ENCODE measurements around the gene HSPH1. TPM values are rescaled to one million over a fixed set of nuclear protein-coding genes. Genes with fewer than 3 reads are reported as not detected.
A peak's percentile ranks its signal among the peaks of the same experiment; 100 is the strongest.

The HSPH1 gene
- total and polyA plus RNA-seq, 4 donors, result 20.6 to 81.1 (median 40.3) TPM

- no peaks in the 10 kb centered on the region for H3K4me1 ChIP-seq (ENCODE audit: control insufficient read depth in 1 of 2, insufficient read depth in 2 of 2, low read length in 2 of 2)
- H3K27ac ChIP-seq (ENCODE audit: low read depth in 1 of 2, low read length in 2 of 2), result peak overlapping the region; percentile 83 to 87
- H3K4me3 ChIP-seq (ENCODE audit: low read length in 2 of 2), result peak overlapping the region; percentile 90 to 91
- intact Hi-C loops (cut with DNase I), result loop anchor here in 1 of 2 donors (2.0 to 10.0 kb wide), 2 partner anchors 38 to 224 kb away; no protein-coding TSS in a partner anchor
- DNase-seq, result peak; percentile 69 to 88
- H3K36me3 ChIP-seq (ENCODE audit: control insufficient read depth in 1 of 2, insufficient read depth in 2 of 2, low read length in 1 of 2), result no peaks in the 10 kb centered on the region
- peak; percentile 52 for ATAC-seq (ENCODE audit: low FRiP score)
- WGBS, 2 donors, result 0% methylated on average over 29 to 34 of the region's 34 CpGs
- no peaks in the 10 kb centered on the region for H3K27me3 ChIP-seq (ENCODE audit: control insufficient read depth in 1 of 2, insufficient read depth in 2 of 2, low read length in 1 of 2)
- H3K9me3 ChIP-seq (ENCODE audit: control insufficient read depth, low read length), result no peaks in the 10 kb centered on the region
These were observed 38.9 kb upstream of the HSPH1 start for GRCh38 chr13:31200637-31200971.

- Histone ChIP-seq H3K9me3 (ENCODE audit: control insufficient read depth, low read length) (no peaks in the 10 kb centered on the region), H3K27ac (ENCODE audit: low read depth in 1 of 2, low read length in 2 of 2) (peak within 1 kb of the TSS; percentile 83 to 87), H3K36me3 (ENCODE audit: control insufficient read depth in 1 of 2, insufficient read depth in 2 of 2, low read length in 1 of 2) (no peaks in the 10 kb centered on the region), H3K27me3 (ENCODE audit: control insufficient read depth in 1 of 2, insufficient read depth in 2 of 2, low read length in 1 of 2) (no peaks in the 10 kb centered on the region), H3K4me1 (ENCODE audit: control insufficient read depth in 1 of 2, insufficient read depth in 2 of 2, low read length in 2 of 2) (no peaks in the 10 kb centered on the region), H3K4me3 (ENCODE audit: low read length in 2 of 2) (peak within 1 kb of the TSS; percentile 90 to 91)
- WGBS, 2 donors, result 0 to 1% methylated on average over 18 to 126 of the region's 126 CpGs
- DNase-seq, result peak; percentile 84 to 94
- intact Hi-C loops (cut with DNase I), result loop anchor here in 1 of 2 donors (2.0 to 10.0 kb wide), 2 partner anchors 37 to 225 kb away; no protein-coding TSS in a partner anchor
- peak; percentile 95 for ATAC-seq (ENCODE audit: low FRiP score)
These were observed 38.3 kb upstream of the HSPH1 start, which contains the start of gene B3GLCT for GRCh38 chr13:31199849-31200636. Gene B3GLCT (plus strand): TSS chr13:31199975. CDS start chr13:31200085, 110 bp downstream.

GRCh38 chr13:31199527-31199848 is 37.8 kb upstream of the HSPH1 start:
- H3K9me3 ChIP-seq (ENCODE audit: control insufficient read depth, low read length), result no peaks in the 10 kb centered on the region
- intact Hi-C loops (cut with DNase I), result no loop called here
- H3K4me1 ChIP-seq (ENCODE audit: control insufficient read depth in 1 of 2, insufficient read depth in 2 of 2, low read length in 2 of 2), result no peaks in the 10 kb centered on the region
- no peak overlapping the region for H3K27ac ChIP-seq (ENCODE audit: low read depth in 1 of 2, low read length in 2 of 2)
- no peaks in the 10 kb centered on the region for H3K27me3 ChIP-seq (ENCODE audit: control insufficient read depth in 1 of 2, insufficient read depth in 2 of 2, low read length in 1 of 2)
- no peak for ATAC-seq (ENCODE audit: low FRiP score)
- H3K4me3 ChIP-seq (ENCODE audit: low read length in 2 of 2), result peak overlapping the region in 1 of 2 donors; percentile 91
- H3K36me3 ChIP-seq (ENCODE audit: control insufficient read depth in 1 of 2, insufficient read depth in 2 of 2, low read length in 1 of 2), result no peaks in the 10 kb centered on the region
- 11 to 31% methylated on average over 6 to 15 of the region's 15 CpGs for WGBS, 2 donors
- no peak for DNase-seq

- H3K9me3 ChIP-seq (ENCODE audit: control insufficient read depth, low read length), result no peaks in the 10 kb centered on the region
- DNase-seq (no peak), ATAC-seq (ENCODE audit: low FRiP score) (no peak)
- no peak overlapping the region for H3K27ac ChIP-seq (ENCODE audit: low read depth in 1 of 2, low read length in 2 of 2)
- no peaks in the 10 kb centered on the region for H3K4me1 ChIP-seq (ENCODE audit: control insufficient read depth in 1 of 2, insufficient read depth in 2 of 2, low read length in 2 of 2)
- 94 to 95% methylated on average over 3 of the region's 3 CpGs for WGBS, 2 donors
- no peak overlapping the region for H3K4me3 ChIP-seq (ENCODE audit: low read length in 2 of 2)
- intact Hi-C loops (cut with DNase I), result no loop called here
- no peaks in the 10 kb centered on the region for H3K27me3 ChIP-seq (ENCODE audit: control insufficient read depth in 1 of 2, insufficient read depth in 2 of 2, low read length in 1 of 2)
- H3K36me3 ChIP-seq (ENCODE audit: control insufficient read depth in 1 of 2, insufficient read depth in 2 of 2, low read length in 1 of 2), result no peaks in the 10 kb centered on the region
These were observed 36.8 kb upstream of the HSPH1 start for GRCh38 chr13:31198519-31198918.

GRCh38 chr13:31196992-31197391 is 35.3 kb upstream of the HSPH1 start:
- 86 to 94% methylated on average over 6 of the region's 6 CpGs for WGBS, 2 donors
- no peaks in the 10 kb centered on the region for H3K36me3 ChIP-seq (ENCODE audit: control insufficient read depth in 1 of 2, insufficient read depth in 2 of 2, low read length in 1 of 2)
- no peaks in the 10 kb centered on the region for H3K4me1 ChIP-seq (ENCODE audit: control insufficient read depth in 1 of 2, insufficient read depth in 2 of 2, low read length in 2 of 2)
- intact Hi-C loops (cut with DNase I), result no loop called here
- DNase-seq, result no peak
- ATAC-seq (ENCODE audit: low FRiP score), result no peak
- H3K4me3 ChIP-seq (ENCODE audit: low read length in 2 of 2), result no peak overlapping the region
- no peaks in the 10 kb centered on the region for H3K9me3 ChIP-seq (ENCODE audit: control insufficient read depth, low read length)
- H3K27me3 ChIP-seq (ENCODE audit: control insufficient read depth in 1 of 2, insufficient read depth in 2 of 2, low read length in 1 of 2), result no peaks in the 10 kb centered on the region
- H3K27ac ChIP-seq (ENCODE audit: low read depth in 1 of 2, low read length in 2 of 2), result no peak overlapping the region

GRCh38 chr13:31195616-31196015 is 33.9 kb upstream of the HSPH1 start:
- Histone ChIP-seq H3K4me3 (ENCODE audit: low read length in 2 of 2) (no peak overlapping the region), H3K4me1 (ENCODE audit: control insufficient read depth in 1 of 2, insufficient read depth in 2 of 2, low read length in 2 of 2) (no peaks in the 10 kb centered on the region), H3K36me3 (ENCODE audit: control insufficient read depth in 1 of 2, insufficient read depth in 2 of 2, low read length in 1 of 2) (no peaks in the 10 kb centered on the region), H3K27me3 (ENCODE audit: control insufficient read depth in 1 of 2, insufficient read depth in 2 of 2, low read length in 1 of 2) (no peaks in the 10 kb centered on the region), H3K9me3 (ENCODE audit: control insufficient read depth, low read length) (no peaks in the 10 kb centered on the region), H3K27ac (ENCODE audit: low read depth in 1 of 2, low read length in 2 of 2) (no peak overlapping the region)
- WGBS, 2 donors, result 96 to 98% methylated on average over 4 of the region's 4 CpGs
- ATAC-seq (ENCODE audit: low FRiP score) (no peak), DNase-seq (no peak)
- intact Hi-C loops (cut with DNase I), result no loop called here

- ATAC-seq (ENCODE audit: low FRiP score), result no peak
- Histone ChIP-seq H3K4me3 (ENCODE audit: low read length in 2 of 2) (no peak overlapping the region), H3K4me1 (ENCODE audit: control insufficient read depth in 1 of 2, insufficient read depth in 2 of 2, low read length in 2 of 2) (no peaks in the 10 kb centered on the region), H3K36me3 (ENCODE audit: control insufficient read depth in 1 of 2, insufficient read depth in 2 of 2, low read length in 1 of 2) (no peaks in the 10 kb centered on the region), H3K27me3 (ENCODE audit: control insufficient read depth in 1 of 2, insufficient read depth in 2 of 2, low read length in 1 of 2) (no peaks in the 10 kb centered on the region), H3K27ac (ENCODE audit: low read depth in 1 of 2, low read length in 2 of 2) (no peak overlapping the region), H3K9me3 (ENCODE audit: control insufficient read depth, low read length) (no peaks in the 10 kb centered on the region)
- WGBS, 2 donors, result 84 to 86% methylated on average over 6 of the region's 6 CpGs
- DNase-seq, result no peak
- intact Hi-C loops (cut with DNase I), result no loop called here
These were observed 30.6 kb upstream of the HSPH1 start for GRCh38 chr13:31192306-31192705.

- DNase-seq, result no peak
- no peak for ATAC-seq (ENCODE audit: low FRiP score)
- Histone ChIP-seq H3K27me3 (ENCODE audit: control insufficient read depth in 1 of 2, insufficient read depth in 2 of 2, low read length in 1 of 2) (no peaks in the 10 kb centered on the region), H3K36me3 (ENCODE audit: control insufficient read depth in 1 of 2, insufficient read depth in 2 of 2, low read length in 1 of 2) (no peaks in the 10 kb centered on the region), H3K4me1 (ENCODE audit: control insufficient read depth in 1 of 2, insufficient read depth in 2 of 2, low read length in 2 of 2) (no peaks in the 10 kb centered on the region), H3K9me3 (ENCODE audit: control insufficient read depth, low read length) (no peaks in the 10 kb centered on the region), H3K4me3 (ENCODE audit: low read length in 2 of 2) (no peak overlapping the region), H3K27ac (ENCODE audit: low read depth in 1 of 2, low read length in 2 of 2) (no peak overlapping the region)
- intact Hi-C loops (cut with DNase I), result no loop called here
- 84 to 86% methylated on average over 4 of the region's 4 CpGs for WGBS, 2 donors
These were observed 30.0 kb upstream of the HSPH1 start for GRCh38 chr13:31191748-31192147.

GRCh38 chr13:31184981-31185645 is 23.4 kb upstream of the HSPH1 start:
- no peak overlapping the region for H3K27ac ChIP-seq (ENCODE audit: low read depth in 1 of 2, low read length in 2 of 2)
- WGBS, 2 donors, result 77 to 78% methylated on average over 7 of the region's 7 CpGs
- peaks cover 0 to 3% of the 10 kb centered on the region in 2 donors for H3K27me3 ChIP-seq (ENCODE audit: control insufficient read depth in 1 of 2, insufficient read depth in 2 of 2, low read length in 1 of 2)
- no peak overlapping the region for H3K4me3 ChIP-seq (ENCODE audit: low read length in 2 of 2)
- H3K9me3 ChIP-seq (ENCODE audit: control insufficient read depth, low read length), result no peaks in the 10 kb centered on the region
- no peaks in the 10 kb centered on the region for H3K4me1 ChIP-seq (ENCODE audit: control insufficient read depth in 1 of 2, insufficient read depth in 2 of 2, low read length in 2 of 2)
- DNase-seq (no peak), ATAC-seq (ENCODE audit: low FRiP score) (no peak)
- H3K36me3 ChIP-seq (ENCODE audit: control insufficient read depth in 1 of 2, insufficient read depth in 2 of 2, low read length in 1 of 2), result no peaks in the 10 kb centered on the region
- intact Hi-C loops (cut with DNase I), result no loop called here
